Stimulated activated memory B cell treated with anti-CD40 and anti-IgM and Interleukin-4, amounts not matched to agents 10 μg/mL and 1 μg/mL and 100 μg/mL, for 72 hours (primary cell): ENCODE data around the gene DRAXIN.

Source experiments
- ATAC-seq: fragments of 150-1000 bp; cut with Tn5 transposase; 2 replicates; pipeline ENCODE4 v1.10.0; 2021
- H3K27ac Mint-ChIP-seq: one replicate; pipeline ENCODE4 v1.8.0; 2022; ENCODE audit warnings: mild to moderate bottlenecking, mixed read lengths
- H3K27me3 Mint-ChIP-seq: one replicate; pipeline ENCODE4 v1.8.0; 2022; ENCODE audit warnings: mixed read lengths
- H3K36me3 Mint-ChIP-seq: one replicate; pipeline ENCODE4 v1.8.0; 2022; ENCODE audit warnings: mixed read lengths
- H3K4me1 Mint-ChIP-seq: one replicate; pipeline ENCODE4 v1.8.0; 2022; ENCODE audit warnings: mixed read lengths
- H3K4me3 Mint-ChIP-seq: one replicate; pipeline ENCODE4 v1.8.0; 2022; ENCODE audit warnings: mild to moderate bottlenecking, moderate library complexity, mixed read lengths
- H3K9me3 Mint-ChIP-seq: one replicate; pipeline ENCODE4 v1.8.0; 2022; ENCODE audit warnings: mixed read lengths

Gene DRAXIN

GRCh38 chr1:11673089-11673769 lies 18.3 kb upstream of the DRAXIN start:
- Mint-ChIP-seq H3K27me3 (no peaks in the 10 kb centered on the region), H3K36me3 (peaks cover 29% of the 10 kb centered on the region)
- no peak for ATAC-seq

GRCh38 chr1:11674488-11674887 lies 17.0 kb upstream of the DRAXIN start:
- no peaks in the 10 kb centered on the region for H3K27me3 Mint-ChIP-seq
- no peak overlapping the region for H3K27ac Mint-ChIP-seq
- H3K9me3 Mint-ChIP-seq: no peaks in the 10 kb centered on the region
- no peak for ATAC-seq
- no peak overlapping the region for H3K4me3 Mint-ChIP-seq
- peaks cover 23% of the 10 kb centered on the region for H3K36me3 Mint-ChIP-seq
- peaks cover 26% of the 10 kb centered on the region for H3K4me1 Mint-ChIP-seq

More at GRCh38 chr1:11673089-11673769, 18.3 kb upstream of the DRAXIN start:
- no peak overlapping the region for H3K4me3 Mint-ChIP-seq
- H3K9me3 Mint-ChIP-seq: no peaks in the 10 kb centered on the region
- no peak overlapping the region for H3K27ac Mint-ChIP-seq
- peaks cover 25% of the 10 kb centered on the region for H3K4me1 Mint-ChIP-seq

GRCh38 chr1:11675325-11675724 lies 16.2 kb upstream of the DRAXIN start:
- ATAC-seq: no peak
- peaks cover 32% of the 10 kb centered on the region for H3K4me1 Mint-ChIP-seq
- H3K27ac Mint-ChIP-seq: no peak overlapping the region
- H3K36me3 Mint-ChIP-seq: peaks cover 20% of the 10 kb centered on the region
- H3K4me3 Mint-ChIP-seq: no peak overlapping the region
- no peaks in the 10 kb centered on the region for H3K27me3 Mint-ChIP-seq
- no peaks in the 10 kb centered on the region for H3K9me3 Mint-ChIP-seq

- H3K4me3 Mint-ChIP-seq: no peak overlapping the region
- H3K27me3 Mint-ChIP-seq: no peaks in the 10 kb centered on the region
- no peak for ATAC-seq
These were observed 15.0 kb upstream of the DRAXIN start for GRCh38 chr1:11676386-11677103.

GRCh38 chr1:11678442-11678841 lies 13.1 kb upstream of the DRAXIN start:
- H3K4me1 Mint-ChIP-seq: peaks cover 25% of the 10 kb centered on the region
- no peak overlapping the region for H3K4me3 Mint-ChIP-seq
- no peak overlapping the region for H3K27ac Mint-ChIP-seq
- H3K9me3 Mint-ChIP-seq: no peaks in the 10 kb centered on the region
- H3K36me3 Mint-ChIP-seq: peaks cover 15% of the 10 kb centered on the region
- ATAC-seq: no peak
- no peaks in the 10 kb centered on the region for H3K27me3 Mint-ChIP-seq

More at GRCh38 chr1:11676386-11677103, 15.0 kb upstream of the DRAXIN start:
- peaks cover 25% of the 10 kb centered on the region for H3K4me1 Mint-ChIP-seq
- H3K36me3 Mint-ChIP-seq: peaks cover 19% of the 10 kb centered on the region
- no peaks in the 10 kb centered on the region for H3K9me3 Mint-ChIP-seq
- no peak overlapping the region for H3K27ac Mint-ChIP-seq

- ATAC-seq: peak; percentile 48
- no peaks in the 10 kb centered on the region for H3K9me3 Mint-ChIP-seq
- H3K4me3 Mint-ChIP-seq: peak overlapping the region; percentile 94
- peaks cover 36% of the 10 kb centered on the region for H3K4me1 Mint-ChIP-seq
- peak overlapping the region; percentile 79 for H3K27ac Mint-ChIP-seq
- H3K36me3 Mint-ChIP-seq: peaks cover 5% of the 10 kb centered on the region
- peaks cover 13% of the 10 kb centered on the region for H3K27me3 Mint-ChIP-seq
These were observed 11.0 kb upstream of the DRAXIN start for GRCh38 chr1:11680270-11681070.

GRCh38 chr1:11681071-11681771 lies 10.3 kb upstream of the DRAXIN start, which contains the start of gene MAD2L2:
Gene MAD2L2, minus strand, starts transcription at chr1:11681148. Its CDS starts 547 bp downstream, at chr1:11680601.
- Mint-ChIP-seq H3K4me1 (peaks cover 36% of the 10 kb centered on the region), H3K9me3 (no peaks in the 10 kb centered on the region), H3K36me3 (no peaks in the 10 kb centered on the region), H3K27me3 (peaks cover 13% of the 10 kb centered on the region), H3K4me3 (peak within 1 kb of the TSS; percentile 94), H3K27ac (peak within 1 kb of the TSS; percentile 79)
- ATAC-seq: peak; percentile 96

- H3K4me3 Mint-ChIP-seq: no peak overlapping the region
- H3K9me3 Mint-ChIP-seq: no peaks in the 10 kb centered on the region
- peaks cover 36% of the 10 kb centered on the region for H3K4me1 Mint-ChIP-seq
- H3K36me3 Mint-ChIP-seq: no peaks in the 10 kb centered on the region
- no peak overlapping the region for H3K27ac Mint-ChIP-seq
- H3K27me3 Mint-ChIP-seq: peaks cover 15% of the 10 kb centered on the region
- ATAC-seq: no peak
These were observed 9.2 kb upstream of the DRAXIN start for GRCh38 chr1:11682287-11682771.

GRCh38 chr1:11682799-11683198 lies 8.7 kb upstream of the DRAXIN start:
- Mint-ChIP-seq H3K27ac (no peak overlapping the region), H3K9me3 (no peaks in the 10 kb centered on the region), H3K4me3 (no peak overlapping the region), H3K36me3 (no peaks in the 10 kb centered on the region), H3K27me3 (peaks cover 20% of the 10 kb centered on the region), H3K4me1 (peaks cover 36% of the 10 kb centered on the region)
- ATAC-seq: no peak

GRCh38 chr1:11684070-11684469 lies 7.4 kb upstream of the DRAXIN start:
- no peak for ATAC-seq
- Mint-ChIP-seq H3K27ac (no peak overlapping the region), H3K9me3 (no peaks in the 10 kb centered on the region), H3K27me3 (peaks cover 33% of the 10 kb centered on the region), H3K4me1 (peaks cover 25% of the 10 kb centered on the region), H3K36me3 (no peaks in the 10 kb centered on the region), H3K4me3 (no peak overlapping the region)

GRCh38 chr1:11685210-11685752 lies 6.2 kb upstream of the DRAXIN start:
- peaks cover 19% of the 10 kb centered on the region for H3K4me1 Mint-ChIP-seq
- no peak for ATAC-seq
- no peak overlapping the region for H3K4me3 Mint-ChIP-seq
- H3K27ac Mint-ChIP-seq: no peak overlapping the region
- H3K36me3 Mint-ChIP-seq: no peaks in the 10 kb centered on the region
- H3K27me3 Mint-ChIP-seq: peaks cover 43% of the 10 kb centered on the region
- H3K9me3 Mint-ChIP-seq: no peaks in the 10 kb centered on the region

GRCh38 chr1:11688506-11688905 lies 3.0 kb upstream of the DRAXIN start:
- Mint-ChIP-seq H3K36me3 (no peaks in the 10 kb centered on the region), H3K27me3 (peaks cover 71% of the 10 kb centered on the region), H3K4me1 (peaks cover 37% of the 10 kb centered on the region), H3K4me3 (no peak overlapping the region), H3K9me3 (no peaks in the 10 kb centered on the region), H3K27ac (no peak overlapping the region)
- no peak for ATAC-seq

- Mint-ChIP-seq H3K27ac (no peak overlapping the region), H3K4me3 (peak overlapping the region; percentile 62), H3K27me3 (peaks cover 72% of the 10 kb centered on the region), H3K9me3 (no peaks in the 10 kb centered on the region), H3K36me3 (no peaks in the 10 kb centered on the region), H3K4me1 (peaks cover 27% of the 10 kb centered on the region)
- ATAC-seq: no peak
These were observed 861 bp upstream of the DRAXIN start for GRCh38 chr1:11690397-11691301.
